ENCODE data around the gene PPP4R3A. TPM values are rescaled to one million over a fixed set of nuclear protein-coding genes. Genes with fewer than 3 reads are reported as not detected.

PPP4R3A gene
- total RNA-seq, 1 experiment from 2014 or later = 148 TPM

DNA sequence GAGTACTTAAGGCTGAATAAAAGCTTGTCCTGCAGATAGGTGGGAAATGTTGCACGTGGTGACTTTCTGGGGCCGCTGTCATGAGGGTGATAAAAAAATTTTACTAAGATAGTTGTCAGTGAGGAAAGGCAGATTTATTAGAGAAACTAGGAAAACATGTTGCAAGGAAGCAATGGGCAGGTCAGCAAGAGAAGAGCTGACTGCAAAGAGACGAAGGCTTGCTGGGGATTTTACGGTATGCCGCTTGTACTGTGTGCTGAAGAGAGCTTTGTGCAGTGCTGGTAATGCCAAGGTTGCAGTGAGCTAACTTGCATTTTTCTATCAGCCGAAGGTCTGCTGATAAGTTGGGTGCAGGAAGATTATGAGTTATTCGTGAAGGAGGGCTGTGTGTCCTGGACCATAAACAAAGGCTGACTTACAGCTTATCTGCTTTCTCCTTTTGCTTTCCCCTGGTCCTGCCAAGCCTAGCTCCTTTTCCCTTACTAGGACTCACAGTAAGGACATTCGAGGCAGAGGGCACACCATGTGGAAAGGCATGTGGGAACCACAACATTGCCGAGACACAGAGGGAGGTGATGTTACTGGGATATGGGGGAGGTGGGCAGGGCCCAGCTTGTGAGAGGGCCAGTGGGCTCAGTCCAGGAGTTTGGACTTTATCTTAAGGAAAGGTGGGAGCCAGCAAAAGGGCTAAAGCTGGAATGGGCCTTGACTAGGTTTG, 85.1 kb downstream of the PPP4R3A start:
- Mint-ChIP-seq H3K27me3 (ENCODE audit: low read depth) (no peaks in the 10 kb centered on the region; the same call in 1 of the 2 replicates), H3K9me3 (peaks cover 5 to 7% of the 10 kb centered on the region in 2 experiments; a peak in 2 of 5 replicates)

More for the DNA sequence above, 85.1 kb downstream of the PPP4R3A start:
- H4K5ac ChIP-seq (ENCODE audit: insufficient read length, low read depth, low read length) = no peak overlapping the region
- H2BK15ac ChIP-seq (ENCODE audit: low read depth, low read length) = no peak overlapping the region
- no peak overlapping the region for H2BK12ac ChIP-seq (ENCODE audit: insufficient read length, low read depth, low read length)
- H3K4me1 Mint-ChIP-seq = no peaks in the 10 kb centered on the region; a peak in 1 of 4 replicates
- TF ChIP-seq, protein P1, sequence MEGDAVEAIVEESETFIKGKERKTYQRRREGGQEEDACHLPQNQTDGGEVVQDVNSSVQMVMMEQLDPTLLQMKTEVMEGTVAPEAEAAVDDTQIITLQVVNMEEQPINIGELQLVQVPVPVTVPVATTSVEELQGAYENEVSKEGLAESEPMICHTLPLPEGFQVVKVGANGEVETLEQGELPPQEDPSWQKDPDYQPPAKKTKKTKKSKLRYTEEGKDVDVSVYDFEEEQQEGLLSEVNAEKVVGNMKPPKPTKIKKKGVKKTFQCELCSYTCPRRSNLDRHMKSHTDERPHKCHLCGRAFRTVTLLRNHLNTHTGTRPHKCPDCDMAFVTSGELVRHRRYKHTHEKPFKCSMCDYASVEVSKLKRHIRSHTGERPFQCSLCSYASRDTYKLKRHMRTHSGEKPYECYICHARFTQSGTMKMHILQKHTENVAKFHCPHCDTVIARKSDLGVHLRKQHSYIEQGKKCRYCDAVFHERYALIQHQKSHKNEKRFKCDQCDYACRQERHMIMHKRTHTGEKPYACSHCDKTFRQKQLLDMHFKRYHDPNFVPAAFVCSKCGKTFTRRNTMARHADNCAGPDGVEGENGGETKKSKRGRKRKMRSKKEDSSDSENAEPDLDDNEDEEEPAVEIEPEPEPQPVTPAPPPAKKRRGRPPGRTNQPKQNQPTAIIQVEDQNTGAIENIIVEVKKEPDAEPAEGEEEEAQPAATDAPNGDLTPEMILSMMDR (conservative IDR thresholded peaks at IDR 0.05) = no peak
- no peaks in the 10 kb centered on the region for H3K79me2 ChIP-seq (ENCODE audit: insufficient read depth, low read length)
- H3K4me2 ChIP-seq (ENCODE audit: insufficient read depth, insufficient read length, low read length) = no peak overlapping the region
- no peak overlapping the region for H3K18ac ChIP-seq (ENCODE audit: insufficient read length, low read depth, low read length)
- H3K36me3 Mint-ChIP-seq (ENCODE audit: insufficient read depth in 1 of 3, low read depth in 3 of 3) = peaks cover 0 to 9% (median 0%) of the 10 kb centered on the region in 3 experiments; a peak in 3 of 7 replicates
- no peaks in the 10 kb centered on the region for H3K4me1 ChIP-seq (ENCODE audit: insufficient read depth, low read length)
- no peaks in the 10 kb centered on the region for H3K23me2 ChIP-seq (ENCODE audit: insufficient read length, low read depth, low read length, poor library complexity, severe bottlenecking)
- H3K23ac ChIP-seq (ENCODE audit: insufficient read length, low read depth, low read length) = no peak overlapping the region
- H3K14ac ChIP-seq (ENCODE audit: insufficient read depth, low read length) = no peak overlapping the region
- H2AFZ ChIP-seq (ENCODE audit: low read length) = no peak overlapping the region
- H3K27ac ChIP-seq (ENCODE audit: insufficient read length, low read depth, low read length) = no peak overlapping the region
- no peak overlapping the region for H3K27ac Mint-ChIP-seq
- DNase-seq = no peak
- no peaks in the 10 kb centered on the region for H3K79me1 ChIP-seq (ENCODE audit: insufficient read depth, low read depth, low read length, poor library complexity, severe bottlenecking)
- peaks cover 11% of the 10 kb centered on the region for H3K9me3 ChIP-seq (ENCODE audit: control insufficient read depth, low read depth, low read length)
- no peak overlapping the region for H2AK5ac ChIP-seq (ENCODE audit: insufficient read length, low read length)
- H2BK5ac ChIP-seq (ENCODE audit: insufficient read length, low read length) = no peak overlapping the region
- no CpG with 5 or more reads among the region's 9 CpGs for WGBS (ENCODE audit: extremely low coverage, insufficient read length, low lambda C conversion rate)
- H4K8ac ChIP-seq (replicated peaks; ENCODE audit: insufficient read length, low read depth, low read length) = no peak overlapping the region
- H2BK20ac ChIP-seq (ENCODE audit: low read depth, low read length, poor library complexity, severe bottlenecking) = no peak overlapping the region
- H3K27me3 ChIP-seq (ENCODE audit: insufficient read depth, low read length) = no peaks in the 10 kb centered on the region
- H3K4ac ChIP-seq (ENCODE audit: low read depth, low read length) = no peak overlapping the region
- no peak overlapping the region for H3T11ph ChIP-seq (ENCODE audit: low read length)
- no peak overlapping the region for H3K56ac ChIP-seq (ENCODE audit: insufficient read length, low read depth, low read length)
- no peak overlapping the region for H2BK120ac ChIP-seq (ENCODE audit: low read depth, low read length, poor library complexity, severe bottlenecking)
- no peak overlapping the region for H3K9ac ChIP-seq (ENCODE audit: extremely low read depth, insufficient read length, low read length)
- no peak overlapping the region for H4K91ac ChIP-seq (ENCODE audit: insufficient read length, low read depth, low read length)
- no peak overlapping the region for H3K4me3 Mint-ChIP-seq
- no peaks in the 10 kb centered on the region for H4K20me1 ChIP-seq (ENCODE audit: control insufficient read depth, insufficient read depth, insufficient read length)
